Spleen (tissue), 7 donors: Measurements from ENCODE around the gene CTNND1.

ENCODE experiments used
- POLR2A ChIP-seq, 3 donors: fragments of 450-650 bp; IDR thresholded peaks; one replicate each; pipeline ENCODE4 v1.5.1; 2017; ENCODE audit warnings: antibody characterized with exemption in 3 of 3, mild to moderate bottlenecking in 1 of 3
- TF ChIP-seq, protein P1 (sequence below), 11 experiments: fragments of 200-600 bp in 7 of 11; fragments of 450-650 bp in 4 of 11; sonication (generic) in 4 of 11; IDR thresholded peaks in 8 of 11; conservative IDR thresholded peaks in 3 of 11; 1 replicate in 7 of 11; 2 replicates in 4 of 11; pipeline versions ENCODE4 v1.4.0 to v1.8.0; 2016 to 2021; ENCODE audit warnings: antibody characterized with exemption in 11 of 11, inconsistent platforms in 4 of 11, mild to moderate bottlenecking in 1 of 11
- donor health status: DM: no; HTN: no; CAD: no; lungs with moderate emphysema.
- donor health status: DM: no; HTN: no; CAD: no.
- donor health status: DM: no; HTN: no; CAD: no.

DNA sequence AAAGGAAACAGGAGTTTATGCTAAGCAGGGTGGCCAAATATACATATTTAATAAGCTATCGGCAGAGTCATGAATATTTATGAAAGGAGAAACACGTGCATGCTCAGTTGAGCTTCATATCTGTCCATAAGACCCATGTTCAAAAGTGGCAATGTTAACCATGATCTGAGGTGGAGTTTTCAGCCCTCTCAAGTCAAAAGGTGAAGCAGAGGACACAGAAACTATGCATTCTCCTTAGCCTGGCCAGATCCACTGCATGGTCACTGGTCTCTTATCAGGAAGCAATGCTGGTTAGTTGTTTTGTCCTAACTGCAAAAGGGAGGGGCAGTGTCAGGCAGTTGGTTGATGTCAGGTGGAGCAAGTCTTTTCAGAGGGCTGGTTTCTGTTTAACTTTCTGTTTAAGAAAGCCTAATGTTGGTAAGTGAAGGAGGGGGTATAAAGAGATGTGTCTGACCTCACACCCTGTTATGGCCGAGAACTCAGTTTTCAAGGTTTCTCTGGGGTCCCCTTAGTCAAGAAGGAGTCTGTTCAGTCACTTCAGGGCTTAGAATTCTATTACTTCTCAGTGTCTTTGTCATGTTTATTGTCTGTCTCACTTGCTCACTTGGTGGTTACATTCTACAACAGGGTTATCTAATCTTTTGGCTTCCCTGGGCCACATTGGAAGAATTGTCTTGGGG is 25.8 kb upstream of the CTNND1 start:
- TF ChIP-seq, protein P1, sequence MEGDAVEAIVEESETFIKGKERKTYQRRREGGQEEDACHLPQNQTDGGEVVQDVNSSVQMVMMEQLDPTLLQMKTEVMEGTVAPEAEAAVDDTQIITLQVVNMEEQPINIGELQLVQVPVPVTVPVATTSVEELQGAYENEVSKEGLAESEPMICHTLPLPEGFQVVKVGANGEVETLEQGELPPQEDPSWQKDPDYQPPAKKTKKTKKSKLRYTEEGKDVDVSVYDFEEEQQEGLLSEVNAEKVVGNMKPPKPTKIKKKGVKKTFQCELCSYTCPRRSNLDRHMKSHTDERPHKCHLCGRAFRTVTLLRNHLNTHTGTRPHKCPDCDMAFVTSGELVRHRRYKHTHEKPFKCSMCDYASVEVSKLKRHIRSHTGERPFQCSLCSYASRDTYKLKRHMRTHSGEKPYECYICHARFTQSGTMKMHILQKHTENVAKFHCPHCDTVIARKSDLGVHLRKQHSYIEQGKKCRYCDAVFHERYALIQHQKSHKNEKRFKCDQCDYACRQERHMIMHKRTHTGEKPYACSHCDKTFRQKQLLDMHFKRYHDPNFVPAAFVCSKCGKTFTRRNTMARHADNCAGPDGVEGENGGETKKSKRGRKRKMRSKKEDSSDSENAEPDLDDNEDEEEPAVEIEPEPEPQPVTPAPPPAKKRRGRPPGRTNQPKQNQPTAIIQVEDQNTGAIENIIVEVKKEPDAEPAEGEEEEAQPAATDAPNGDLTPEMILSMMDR (IDR thresholded peaks at IDR 0.05 in 8 of 11, conservative IDR thresholded peaks at IDR 0.05 in 3 of 11) = no peak
- no peak for TF ChIP-seq POLR2A (IDR thresholded peaks at IDR 0.05)
